H1 (cell line): ENCODE data around the gene LGI4. TPM values are rescaled to one million over a fixed set of nuclear protein-coding genes. Genes with fewer than 3 reads are reported as not detected.

Experiments used
- CTCF ChIA-PET: fragments of 300-600 bp; sonication (Branson Sonifier 250); formaldehyde crosslinking; loops from one replicate; lab custom pipeline; 2021; ENCODE audit not compliant: partially characterized antibody; lab: Charles Lee
- POLR2A ChIA-PET: fragments of 300-600 bp; sonication (Branson Sonifier 250); formaldehyde crosslinking; loops from one replicate; lab custom pipeline; 2021; ENCODE audit warnings: inconsistent platforms; ENCODE audit not compliant: partially characterized antibody; lab: Charles Lee
- DNase-seq, 2 experiments: peaks; one replicate each; pipeline versions ENCODE4 v3.0.0 to v3.0.0-alpha.2; 2010 to 2022; ENCODE audit warnings: low spot score in 2 of 2, low read depth in 1 of 2, mixed read lengths in 1 of 2
- FAIRE-seq: peaks from 2 replicates; lab custom pipeline; 2011; peaks lifted over from hg19 to GRCh38; lab: Jason Lieb, UNC
- H2AFZ ChIP-seq: 2 replicates; pipeline ENCODE4 v1.8.1; 2012; ENCODE audit warnings: low read length, inconsistent platforms
- H2AK5ac ChIP-seq: 2 replicates; pipeline ENCODE4 v1.6.1; 2013; ENCODE audit warnings: low read depth, low read length
- H2BK120ac ChIP-seq: replicated peaks from 2 replicates; pipeline ENCODE3; 2013; ENCODE audit warnings: low read depth, low read length, inconsistent platforms
- H2BK12ac ChIP-seq: 2 replicates; pipeline ENCODE4 v1.6.1; 2013; ENCODE audit warnings: low read depth, low read length
- H2BK15ac ChIP-seq: 2 replicates; pipeline ENCODE4 v1.6.1; 2013; ENCODE audit warnings: low read length
- H2BK20ac ChIP-seq: 2 replicates; pipeline ENCODE4 v1.6.1; 2013; ENCODE audit warnings: low read length
- H2BK5ac ChIP-seq: 2 replicates; pipeline ENCODE4 v1.6.1; 2013; ENCODE audit warnings: low read depth, low read length
- H3K14ac ChIP-seq: 2 replicates; pipeline ENCODE4 v1.6.1; 2013; ENCODE audit warnings: inconsistent platforms; ENCODE audit not compliant: insufficient read length
- H3K18ac ChIP-seq: 2 replicates; pipeline ENCODE4 v1.6.1; 2013; ENCODE audit warnings: low read length; ENCODE audit errors: extremely low read depth
- H3K23ac ChIP-seq: 2 replicates; pipeline ENCODE4 v1.6.1; 2013; ENCODE audit warnings: inconsistent platforms; ENCODE audit not compliant: insufficient read length
- H3K23me2 ChIP-seq: 2 replicates; pipeline ENCODE4 v1.6.1; 2013; ENCODE audit warnings: low read depth, low read length
- H3K27ac ChIP-seq: 2 replicates; pipeline ENCODE4 v1.6.1; 2011; ENCODE audit warnings: low read depth, low read length, inconsistent platforms
- H3K27me3 ChIP-seq, 4 experiments: replicated peaks in 1 of 4; 1 replicate in 1 of 4; 2 replicates in 3 of 4; pipeline versions ENCODE4 v1.6.1 to v1.8.1; 2011 to 2013; ENCODE audit warnings: low read length in 3 of 4, mild to moderate bottlenecking in 3 of 4, inconsistent platforms in 2 of 4, mixed read lengths in 2 of 4, moderate library complexity in 1 of 4; ENCODE audit not compliant: control insufficient read depth in 3 of 4, insufficient read depth in 3 of 4; ENCODE audit errors: extremely low read depth in 1 of 4
- H3K36me3 ChIP-seq, 4 experiments: 2 replicates each; pipeline versions ENCODE4 v1.6.1 to v1.8.1; 2011 to 2013; ENCODE audit warnings: mild to moderate bottlenecking in 4 of 4, low read length in 3 of 4, moderate library complexity in 2 of 4, control low read depth in 1 of 4, inconsistent platforms in 1 of 4; ENCODE audit not compliant: insufficient read depth in 4 of 4, control insufficient read depth in 2 of 4
- H3K4ac ChIP-seq: replicated peaks from 2 replicates; pipeline ENCODE3; 2013; ENCODE audit warnings: low read length, low read depth, mixed read lengths, inconsistent platforms; ENCODE audit not compliant: insufficient read length
- H3K4me1 ChIP-seq, 4 experiments: replicated peaks in 1 of 4; 1 replicate in 1 of 4; 2 replicates in 3 of 4; pipeline versions ENCODE4 v1.6.1 to v1.8.1; 2011 to 2013; ENCODE audit warnings: low read length in 3 of 4, inconsistent platforms in 2 of 4, mixed read lengths in 1 of 4; ENCODE audit not compliant: insufficient read depth in 4 of 4, control insufficient read depth in 3 of 4
- H3K4me2 ChIP-seq, 2 experiments: 2 replicates each; pipeline versions ENCODE4 v1.6.1 to v1.8.1; 2011 to 2013; ENCODE audit warnings: low read depth in 2 of 2, low read length in 2 of 2, control low read depth in 1 of 2, inconsistent platforms in 1 of 2, mild to moderate bottlenecking in 1 of 2; ENCODE audit not compliant: insufficient read depth in 1 of 2
- H3K4me3 ChIP-seq, 4 experiments: fragments of 200-600, 300-600 bp in 1 of 4; sonication (generic), shearing (Covaris generic), sonication (Bioruptor Twin) in 1 of 4; 2 replicates each; pipeline versions ENCODE4 v1.5.1 to v1.8.1; 2011 to 2016; ENCODE audit warnings: low read length in 4 of 4, low read depth in 3 of 4, control low read depth in 2 of 4, inconsistent platforms in 2 of 4, mild to moderate bottlenecking in 2 of 4, mixed read lengths in 1 of 4, moderate library complexity in 1 of 4; ENCODE audit not compliant: insufficient read depth in 2 of 4; ENCODE audit errors: extremely low read depth in 1 of 4
- H3K56ac ChIP-seq: replicated peaks from 2 replicates; pipeline ENCODE3; 2013; ENCODE audit warnings: low read depth, mild to moderate bottlenecking, mixed read lengths, low read length, inconsistent platforms; ENCODE audit not compliant: insufficient read length
- H3K79me1 ChIP-seq: 2 replicates; pipeline ENCODE4 v1.6.1; 2013; ENCODE audit warnings: low read depth, low read length, control low read depth
- H3K79me2 ChIP-seq, 2 experiments: 2 replicates each; pipeline versions ENCODE4 v1.6.1 to v1.8.1; 2012 to 2013; ENCODE audit warnings: low read length in 2 of 2, mild to moderate bottlenecking in 2 of 2, inconsistent platforms in 1 of 2; ENCODE audit not compliant: insufficient read depth in 2 of 2, control insufficient read depth in 1 of 2
- H3K9ac ChIP-seq, 4 experiments: replicated peaks in 1 of 4; 1 replicate in 1 of 4; 2 replicates in 3 of 4; pipeline versions ENCODE4 v1.6.1 to v1.8.1; 2011 to 2013; ENCODE audit warnings: low read depth in 3 of 4, low read length in 3 of 4, control low read depth in 2 of 4, mild to moderate bottlenecking in 2 of 4, moderate library complexity in 2 of 4, inconsistent platforms in 1 of 4; ENCODE audit errors: extremely low read depth in 1 of 4
- H3K9me3 ChIP-seq, 2 experiments: 2 replicates each; pipeline versions ENCODE4 v1.6.1 to v1.8.1; 2012 to 2013; ENCODE audit warnings: mild to moderate bottlenecking in 2 of 2, moderate library complexity in 2 of 2, control low read depth in 1 of 2, inconsistent platforms in 1 of 2, low read depth in 1 of 2, low read length in 1 of 2, mixed read lengths in 1 of 2; ENCODE audit not compliant: insufficient read depth in 2 of 2
- H4K20me1 ChIP-seq, 2 experiments: replicated peaks in 1 of 2; 2 replicates each; pipeline versions ENCODE3 to v1.8.1; 2011 to 2013; ENCODE audit warnings: inconsistent platforms in 2 of 2, low read length in 2 of 2, mild to moderate bottlenecking in 1 of 2; ENCODE audit not compliant: insufficient read depth in 2 of 2, control insufficient read depth in 1 of 2
- H4K5ac ChIP-seq: 2 replicates; pipeline ENCODE4 v1.6.1; 2013; ENCODE audit warnings: low read length, low read depth, mixed read lengths, inconsistent platforms; ENCODE audit not compliant: insufficient read length
- H4K8ac ChIP-seq: 2 replicates; pipeline ENCODE4 v1.8.0; 2013; ENCODE audit warnings: mild to moderate bottlenecking, moderate library complexity, low read length, inconsistent platforms; ENCODE audit not compliant: insufficient read depth; ENCODE audit errors: extremely low read depth
- H4K91ac ChIP-seq: replicated peaks from 2 replicates; pipeline ENCODE3; 2013; ENCODE audit warnings: low read length, mixed read lengths, inconsistent platforms; ENCODE audit not compliant: insufficient read length
- JUND ChIP-seq: IDR thresholded peaks from 2 replicates; pipeline ENCODE4 v1.6.1; 2011; ENCODE audit warnings: mild to moderate bottlenecking, improper control_type of control experiment, low read length
- RBBP5 ChIP-seq: IDR thresholded peaks from 2 replicates; pipeline ENCODE4 v1.7.1; 2012; ENCODE audit warnings: low read depth, mild to moderate bottlenecking, inconsistent platforms, low read length, moderate library complexity, borderline replicate concordance
- SP4 ChIP-seq: IDR thresholded peaks from 2 replicates; pipeline ENCODE4 v1.6.1; 2012; ENCODE audit warnings: low read length, inconsistent platforms
- TAF1 ChIP-seq: IDR thresholded peaks from 2 replicates; pipeline ENCODE4 v1.6.1; 2011; ENCODE audit warnings: mild to moderate bottlenecking, low read depth, low read length
- WGBS, 2 experiments: shearing (Covaris generic) in 1 of 2; methylation state at CpG; one replicate each; pipeline versions ENCODE4 v1.1.6 to v1.1.7; 2013 to 2015; ENCODE audit warnings: low lambda C conversion rate in 2 of 2, mixed read lengths in 2 of 2, inconsistent platforms in 1 of 2, low coverage in 1 of 2, missing lambda C conversion rate in 1 of 2; ENCODE audit not compliant: insufficient replicate concordance in 2 of 2, insufficient coverage in 1 of 2, insufficient read length in 1 of 2; ENCODE audit errors: extremely low coverage in 1 of 2, missing lambda C conversion rate in 1 of 2; 5-methylcytosine and 5-hydroxymethylcytosine counted together
- polyA plus RNA-seq, 7 experiments: library from polyadenylated mRNA; depleted of rRNA in 3 of 7; stranded (reverse) in 5 of 7; unstranded in 2 of 7; fragments of >200 nt in 5 of 7; fragments of 200-250 nt in 2 of 7; gene quantifications; 1 replicate in 5 of 7; 2 replicates in 1 of 7; 4 replicates in 1 of 7; pipeline versions ENCODE4 v1.2.1 to v1.2.3, GENCODE V29; 2011 to 2013; ENCODE audit warnings: missing spikeins in 2 of 7, mixed read lengths in 2 of 7
- total RNA-seq: library from RNA; stranded (reverse); fragmentation: NEBNext Ultra II Directional; extraction: Animal tissue kit (Norgen Biotek cat#: 25700); gene quantifications from 2 replicates; pipeline ENCODE4 v1.2.1, GENCODE V29; 2021
- TF ChIP-seq, protein P1 (sequence below): IDR thresholded peaks from 2 replicates; pipeline ENCODE4 v1.6.1; 2012; ENCODE audit warnings: inconsistent platforms

LGI4 gene
- total and polyA plus RNA-seq, 2 of the 8 experiments (the other 6 are each of a cell fraction or from before 2014, with no cell fraction given) = 2.0 to 8.2 TPM

DNA sequence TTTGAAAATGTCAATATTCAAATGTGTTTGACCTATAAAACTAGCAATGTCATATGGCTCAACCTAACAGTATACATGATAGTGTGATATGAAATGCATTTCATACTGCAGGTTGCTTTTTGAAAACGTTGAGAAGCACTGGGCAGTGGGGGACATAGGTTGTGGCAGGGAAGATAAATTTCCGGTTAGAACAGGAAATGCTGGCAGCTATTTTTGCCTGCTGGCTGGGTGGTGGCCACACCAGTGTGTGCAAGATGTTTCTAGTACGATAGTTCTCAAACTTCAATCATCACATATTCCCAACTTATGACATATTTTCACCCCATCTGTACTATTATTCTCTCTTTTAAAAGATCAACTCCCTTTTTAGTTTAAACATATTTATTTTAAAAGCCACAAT is 36.9 kb upstream of the LGI4 start:
- H4K8ac ChIP-seq = no peak overlapping the region
- no peak overlapping the region for H3K56ac ChIP-seq
- no peak overlapping the region for H2BK15ac ChIP-seq
- no peak overlapping the region for H3K14ac ChIP-seq
- CTCF ChIA-PET = interaction anchor here (0.7 to 2.5 kb wide), 5 partner anchors 11 to 679 kb away, joined by 3 to 10 read pairs (median 3); partner anchors contain the start of gene FXYD5
- FAIRE-seq = no peak
- no peaks in the 10 kb centered on the region for H3K4me1 ChIP-seq
- H3K27me3 ChIP-seq = no peaks in the 10 kb centered on the region
- no peak overlapping the region for H2AFZ ChIP-seq
- no peaks in the 10 kb centered on the region for H4K20me1 ChIP-seq
- H4K91ac ChIP-seq = no peak overlapping the region
- no peaks in the 10 kb centered on the region for H3K23me2 ChIP-seq
- no peak overlapping the region for H2BK120ac ChIP-seq
- H3K79me2 ChIP-seq = no peaks in the 10 kb centered on the region
- H3K9me3 ChIP-seq = no peaks in the 10 kb centered on the region
- H3K23ac ChIP-seq = no peak overlapping the region
- H3K36me3 ChIP-seq = peaks cover 0 to 10% (median 5%) of the 10 kb centered on the region in 4 experiments; a peak in 5 of 8 replicates
- H3K4me3 ChIP-seq = no peak overlapping the region
- H3K18ac ChIP-seq = no peak overlapping the region
- no peak overlapping the region for H3K9ac ChIP-seq
- H2BK5ac ChIP-seq = no peak overlapping the region
- no peak for DNase-seq
- WGBS, 2 experiments = 92% methylated on average over 3 of the region's 3 CpGs; no CpG with 5 or more reads in 1 of the 2 experiments
- H2AK5ac ChIP-seq = no peak overlapping the region
- H2BK12ac ChIP-seq = no peak overlapping the region
- H3K4me2 ChIP-seq = no peak overlapping the region
- no peak overlapping the region for H2BK20ac ChIP-seq
- no peaks in the 10 kb centered on the region for H3K79me1 ChIP-seq
- POLR2A ChIA-PET = interaction anchor here (0.6 to 4.0 kb wide), 13 partner anchors 8 to 95 kb away, joined by 3 to 28 read pairs (median 4); partner anchors contain the start of gene FXYD5
- no peak for TF ChIP-seq JUND
- TF ChIP-seq SP4 = no peak
- TF ChIP-seq TAF1 = no peak
- TF ChIP-seq, protein P1, sequence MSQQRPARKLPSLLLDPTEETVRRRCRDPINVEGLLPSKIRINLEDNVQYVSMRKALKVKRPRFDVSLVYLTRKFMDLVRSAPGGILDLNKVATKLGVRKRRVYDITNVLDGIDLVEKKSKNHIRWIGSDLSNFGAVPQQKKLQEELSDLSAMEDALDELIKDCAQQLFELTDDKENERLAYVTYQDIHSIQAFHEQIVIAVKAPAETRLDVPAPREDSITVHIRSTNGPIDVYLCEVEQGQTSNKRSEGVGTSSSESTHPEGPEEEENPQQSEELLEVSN = no peak
- no peak for TF ChIP-seq RBBP5
- H3K27ac ChIP-seq = no peak overlapping the region
- H3K4ac ChIP-seq = no peak overlapping the region
- H4K5ac ChIP-seq = no peak overlapping the region
